ENCODE results near the gene KIAA1614. TPM values are rescaled to one million over a fixed set of nuclear protein-coding genes. Genes with fewer than 3 reads are reported as not detected.
"Not testable (repeated sequence)": the region's sequence is repeated elsewhere in the genome, so short reads cannot be mapped to it uniquely, and the experiment has no call there.

Gene KIAA1614
- total RNA-seq, 1 experiment from 2014 or later: 5.9 TPM

GRCh38 chr1:180961622-180962021, 48.9 kb downstream of the KIAA1614 start:
- Histone ChIP-seq H3K4me3 (no peak overlapping the region), H3K4me1 (replicated peaks) (no peaks in the 10 kb centered on the region), H3K27ac (no peak overlapping the region), H3K9me3 (replicated peaks) (no peaks in the 10 kb centered on the region), H3K36me3 (peaks cover 19% of the 10 kb centered on the region; the same call in 1 of the 2 replicates), H3K27me3 (replicated peaks) (no peaks in the 10 kb centered on the region)
- no peak for DNase-seq (ENCODE audit: low read depth in 1 of 2, low spot score in 2 of 2)

DNA sequence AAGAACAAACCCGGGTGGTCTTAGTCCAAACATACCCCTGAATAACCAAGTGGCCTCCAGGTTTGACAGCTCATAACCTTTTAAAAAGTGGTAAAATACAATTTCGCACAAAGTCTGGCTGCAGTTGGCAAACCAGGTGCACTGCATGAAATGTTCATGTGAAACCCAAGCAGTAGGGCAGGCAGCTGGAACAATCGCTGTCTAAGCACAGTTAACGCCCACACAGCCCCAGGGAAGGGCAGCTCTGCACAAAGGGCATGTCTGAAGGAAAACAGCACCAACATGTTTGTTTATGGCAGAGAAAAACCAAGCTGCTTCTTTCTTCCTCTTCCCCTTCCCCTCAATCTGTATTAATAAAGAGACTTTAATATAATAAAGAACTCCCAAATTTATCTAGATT, 49.5 kb downstream of the KIAA1614 start:
- no peaks in the 10 kb centered on the region for H3K4me1 ChIP-seq (replicated peaks)

DNA sequence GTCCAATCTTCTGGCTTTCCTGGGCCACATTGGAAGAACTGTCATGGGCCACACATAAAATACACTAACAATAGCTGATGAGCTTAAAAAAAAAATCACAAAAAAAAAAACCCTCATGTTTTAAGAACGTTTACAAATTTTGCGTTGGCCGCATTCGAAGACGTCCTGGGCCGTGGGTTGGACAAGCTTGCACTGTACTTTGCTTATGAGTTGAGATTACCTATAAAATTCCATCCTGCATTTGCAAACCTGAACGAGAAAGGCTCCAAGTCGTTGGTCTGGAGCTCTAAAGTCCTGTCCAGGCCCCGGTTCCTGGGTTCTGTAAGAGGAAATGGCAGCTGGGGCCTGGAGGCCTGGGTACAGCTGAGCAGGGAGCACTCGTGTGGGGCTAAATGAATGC, 51.4 kb downstream of the KIAA1614 start:
- Histone ChIP-seq H3K4me1 (replicated peaks) (no peaks in the 10 kb centered on the region), H3K27me3 (replicated peaks) (no peaks in the 10 kb centered on the region), H3K36me3 (peaks cover 22% of the 10 kb centered on the region; the same call in 1 of the 2 replicates), H3K27ac (no peak overlapping the region), H3K9me3 (replicated peaks) (no peaks in the 10 kb centered on the region), H3K4me3 (no peak overlapping the region)
- no peak for DNase-seq (ENCODE audit: low read depth in 1 of 2, low spot score in 2 of 2)

More for the DNA sequence above, 49.5 kb downstream of the KIAA1614 start:
- no peak overlapping the region for H3K4me3 ChIP-seq
- no peaks in the 10 kb centered on the region for H3K27me3 ChIP-seq (replicated peaks)
- H3K36me3 ChIP-seq: peaks cover 22% of the 10 kb centered on the region; the same call in 1 of the 2 replicates
- H3K9me3 ChIP-seq (replicated peaks): no peaks in the 10 kb centered on the region
- no peak overlapping the region for H3K27ac ChIP-seq
- DNase-seq (ENCODE audit: low read depth in 1 of 2, low spot score in 2 of 2): no peak

GRCh38 chr1:180964595-180964994, 51.9 kb downstream of the KIAA1614 start:
- no peak for DNase-seq (ENCODE audit: low read depth in 1 of 2, low spot score in 2 of 2)
- Histone ChIP-seq H3K27me3 (replicated peaks) (no peaks in the 10 kb centered on the region), H3K4me3 (no peak overlapping the region), H3K9me3 (replicated peaks) (no peaks in the 10 kb centered on the region), H3K36me3 (peaks cover 22% of the 10 kb centered on the region; the same call in 1 of the 2 replicates), H3K4me1 (replicated peaks) (no peaks in the 10 kb centered on the region), H3K27ac (no peak overlapping the region)

DNA sequence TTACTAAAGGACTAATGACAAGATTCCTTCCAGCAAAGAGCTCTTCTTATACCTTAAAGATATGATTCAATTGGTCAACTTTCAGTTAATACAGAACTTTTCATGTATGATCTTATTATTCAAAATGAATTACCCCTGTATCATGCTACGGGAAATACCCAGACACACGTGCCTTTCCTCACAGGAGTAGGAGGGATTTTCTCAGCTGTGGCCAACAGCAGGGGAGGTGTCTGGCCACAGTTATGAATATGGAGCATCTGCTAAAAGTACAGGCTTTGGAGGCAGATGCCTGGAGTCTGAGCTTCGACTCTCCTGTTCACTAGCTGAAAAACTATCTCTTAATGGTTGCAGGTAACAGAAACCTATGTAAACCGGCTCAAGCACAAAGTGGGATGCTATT, 53.6 kb downstream of the KIAA1614 start:
- H3K27ac ChIP-seq: no peak overlapping the region
- H3K4me1 ChIP-seq (replicated peaks): no peaks in the 10 kb centered on the region
- no peak for DNase-seq (ENCODE audit: low read depth in 1 of 2, low spot score in 2 of 2)
- no peaks in the 10 kb centered on the region for H3K9me3 ChIP-seq (replicated peaks)
- H3K4me3 ChIP-seq: no peak overlapping the region
- peaks cover 18% of the 10 kb centered on the region for H3K36me3 ChIP-seq
- H3K27me3 ChIP-seq (replicated peaks): no peaks in the 10 kb centered on the region

DNA sequence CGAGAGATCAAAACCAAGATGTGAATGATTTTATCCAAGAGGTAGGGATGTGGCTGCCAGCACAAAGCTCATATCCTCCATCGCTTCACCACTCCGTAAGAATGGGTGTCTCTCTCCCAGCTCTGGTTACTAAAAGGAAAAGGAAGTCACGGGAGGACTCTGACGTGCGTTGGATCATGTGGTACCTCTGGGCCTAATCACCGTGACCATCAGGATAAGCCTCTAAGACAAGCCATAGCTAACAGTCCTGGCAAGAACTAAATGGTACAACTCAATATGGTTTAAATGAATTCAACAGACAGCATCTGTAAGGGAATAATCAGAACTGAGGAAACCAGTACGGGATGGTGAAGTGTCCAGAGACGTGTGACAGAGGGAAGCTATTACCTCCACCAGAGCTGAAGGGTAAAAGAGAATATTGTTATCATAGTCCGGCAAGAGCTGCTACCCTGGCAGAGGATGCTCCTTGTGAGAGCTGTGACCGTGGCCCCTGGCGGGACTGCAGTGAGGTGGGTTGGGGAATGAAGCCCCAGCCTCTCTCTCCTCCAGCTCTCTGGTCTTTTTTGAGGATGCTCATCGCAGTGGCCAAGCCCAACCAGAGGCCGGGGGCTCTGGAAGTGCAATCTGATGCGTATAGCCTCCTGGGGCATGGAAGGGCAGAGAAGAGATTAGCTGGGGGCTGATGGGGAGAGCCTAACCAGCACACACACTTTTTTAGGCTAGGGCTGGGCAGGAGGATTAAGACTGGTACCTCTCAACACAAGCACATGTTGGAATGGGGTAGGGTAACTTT, 54.2 kb downstream of the KIAA1614 start:
- Histone ChIP-seq H3K9me3 (replicated peaks) (no peaks in the 10 kb centered on the region), H3K27ac (no peak overlapping the region), H3K27me3 (replicated peaks) (no peaks in the 10 kb centered on the region), H3K4me1 (replicated peaks) (no peaks in the 10 kb centered on the region), H3K36me3 (peaks cover 18% of the 10 kb centered on the region), H3K4me3 (no peak overlapping the region)
- no peak for DNase-seq (ENCODE audit: low read depth in 1 of 2, low spot score in 2 of 2)

DNA sequence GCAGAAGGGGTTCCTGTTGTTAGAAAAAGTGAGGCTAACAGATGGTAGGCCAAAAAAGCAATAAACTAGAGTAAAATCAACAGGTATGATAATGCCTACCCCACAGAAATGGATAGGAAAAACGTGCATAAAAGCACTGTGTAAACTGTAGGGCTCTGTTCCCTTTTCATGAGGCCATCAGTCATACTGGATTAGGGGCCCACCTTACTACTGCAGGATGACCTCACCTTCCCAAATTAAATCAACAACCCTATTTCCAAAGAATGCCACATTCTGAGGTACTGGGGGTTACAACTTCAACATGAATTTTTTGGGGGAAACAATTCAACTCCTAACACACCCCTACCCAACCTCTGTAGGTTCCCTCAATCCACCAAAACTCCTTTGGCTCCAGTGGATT, 54.9 kb downstream of the KIAA1614 start:
- peaks cover 23% of the 10 kb centered on the region for H3K36me3 ChIP-seq
- no peak overlapping the region for H3K27ac ChIP-seq
- no peak overlapping the region for H3K4me3 ChIP-seq
- no peaks in the 10 kb centered on the region for H3K27me3 ChIP-seq (replicated peaks)
- no peaks in the 10 kb centered on the region for H3K9me3 ChIP-seq (replicated peaks)
- no peaks in the 10 kb centered on the region for H3K4me1 ChIP-seq (replicated peaks)
- DNase-seq (ENCODE audit: low read depth in 1 of 2, low spot score in 2 of 2): no peak

DNA sequence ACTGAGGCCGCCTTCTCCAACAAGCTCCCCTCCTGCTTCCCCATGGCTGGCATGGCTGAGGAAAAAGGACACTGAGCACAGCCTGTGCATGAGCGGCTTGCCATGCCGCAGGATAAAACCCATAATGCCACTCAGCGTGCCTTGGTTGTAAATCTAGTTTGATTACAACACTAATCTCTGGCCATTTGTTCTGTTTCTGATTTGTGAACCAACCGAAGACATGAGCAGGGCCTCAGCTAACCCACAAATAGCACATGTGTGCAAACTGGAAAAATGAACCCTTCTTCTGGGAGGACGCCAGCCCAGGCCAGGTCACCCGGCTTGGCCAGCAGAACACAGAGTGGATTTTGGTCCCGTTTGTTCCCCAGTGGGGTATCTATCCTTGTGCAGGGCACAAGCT, 56.1 kb downstream of the KIAA1614 start:
- H3K27ac ChIP-seq; H3K4me3 ChIP-seq; H3K27me3 ChIP-seq (replicated peaks); DNase-seq (ENCODE audit: low read depth in 1 of 2, low spot score in 2 of 2); H3K4me1 ChIP-seq (replicated peaks); H3K9me3 ChIP-seq (replicated peaks): not testable (repeated sequence)
- H3K36me3 ChIP-seq: peaks cover 31% of the 10 kb centered on the region

DNA sequence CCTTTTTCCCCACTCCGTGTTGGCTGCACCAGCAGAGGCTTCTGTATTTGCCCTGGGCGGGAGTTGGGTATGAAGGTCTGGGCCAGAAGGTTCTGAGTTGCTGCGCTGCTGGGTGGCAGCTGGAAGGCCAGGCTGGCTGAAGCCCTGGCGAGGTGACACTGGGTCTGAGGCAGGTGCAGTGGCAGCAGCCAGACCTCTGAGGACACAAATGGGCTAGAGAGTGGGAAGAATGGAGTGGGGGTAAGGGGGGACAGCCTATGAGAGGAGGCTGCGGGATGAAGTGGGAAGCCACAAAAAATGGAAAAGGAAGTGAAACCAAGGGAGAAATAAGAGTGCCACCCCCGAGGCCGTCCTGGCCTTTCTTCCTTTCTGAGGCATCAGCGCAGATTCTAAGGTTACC, 56.7 kb downstream of the KIAA1614 start:
- Histone ChIP-seq H3K27me3 (replicated peaks) (no peaks in the 10 kb centered on the region), H3K4me3 (no peak overlapping the region), H3K4me1 (replicated peaks) (0 out of 2 replicates have a peak, but pooled peaks cover 7% of the 10 kb centered on the region), H3K36me3 (peaks cover 33% of the 10 kb centered on the region), H3K27ac (no peak overlapping the region), H3K9me3 (replicated peaks) (no peaks in the 10 kb centered on the region)
- DNase-seq (ENCODE audit: low read depth in 1 of 2, low spot score in 2 of 2): no peak

DNA sequence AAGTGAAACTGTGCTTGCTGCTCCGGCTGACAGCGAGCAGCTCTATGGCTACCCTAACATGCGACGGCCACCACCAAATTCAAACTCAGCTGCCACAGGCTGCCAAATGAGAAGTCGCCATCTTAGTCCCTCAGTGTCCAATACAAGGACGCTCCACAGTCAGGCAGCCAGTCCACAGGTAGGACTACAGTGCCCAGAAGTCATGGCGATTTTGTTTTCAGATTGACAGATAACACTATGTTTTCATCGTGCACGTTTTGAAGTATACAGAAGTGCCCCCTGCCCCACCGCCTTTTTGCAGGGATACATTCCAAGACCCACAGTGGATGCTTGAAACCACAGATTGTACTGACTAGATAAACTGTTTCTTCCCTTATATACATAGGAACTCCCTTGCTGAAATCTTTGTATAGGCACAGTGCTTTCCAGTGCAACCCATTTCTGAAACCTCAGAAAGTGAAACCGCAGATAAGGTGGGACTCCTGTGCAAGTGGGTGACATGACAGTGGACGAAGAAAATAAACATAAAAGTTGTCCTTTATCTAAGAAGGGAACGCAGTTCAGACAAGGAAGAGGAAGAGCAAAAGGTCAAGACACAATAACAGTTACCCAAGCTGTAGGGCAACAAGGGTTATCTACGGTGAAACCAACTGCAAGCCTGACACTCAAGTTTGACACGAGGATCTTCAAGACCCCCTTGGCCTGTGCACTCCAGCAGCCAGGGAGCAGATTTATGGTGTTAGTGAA, 57.8 kb downstream of the KIAA1614 start:
- Histone ChIP-seq H3K36me3 (peaks cover 33% of the 10 kb centered on the region), H3K9me3 (replicated peaks) (no peaks in the 10 kb centered on the region), H3K4me3 (no peak overlapping the region), H3K27ac (no peak overlapping the region), H3K27me3 (replicated peaks) (no peaks in the 10 kb centered on the region), H3K4me1 (replicated peaks) (0 out of 2 replicates have a peak, but pooled peaks cover 12% of the 10 kb centered on the region)
- no peak for DNase-seq (ENCODE audit: low read depth in 1 of 2, low spot score in 2 of 2)

DNA sequence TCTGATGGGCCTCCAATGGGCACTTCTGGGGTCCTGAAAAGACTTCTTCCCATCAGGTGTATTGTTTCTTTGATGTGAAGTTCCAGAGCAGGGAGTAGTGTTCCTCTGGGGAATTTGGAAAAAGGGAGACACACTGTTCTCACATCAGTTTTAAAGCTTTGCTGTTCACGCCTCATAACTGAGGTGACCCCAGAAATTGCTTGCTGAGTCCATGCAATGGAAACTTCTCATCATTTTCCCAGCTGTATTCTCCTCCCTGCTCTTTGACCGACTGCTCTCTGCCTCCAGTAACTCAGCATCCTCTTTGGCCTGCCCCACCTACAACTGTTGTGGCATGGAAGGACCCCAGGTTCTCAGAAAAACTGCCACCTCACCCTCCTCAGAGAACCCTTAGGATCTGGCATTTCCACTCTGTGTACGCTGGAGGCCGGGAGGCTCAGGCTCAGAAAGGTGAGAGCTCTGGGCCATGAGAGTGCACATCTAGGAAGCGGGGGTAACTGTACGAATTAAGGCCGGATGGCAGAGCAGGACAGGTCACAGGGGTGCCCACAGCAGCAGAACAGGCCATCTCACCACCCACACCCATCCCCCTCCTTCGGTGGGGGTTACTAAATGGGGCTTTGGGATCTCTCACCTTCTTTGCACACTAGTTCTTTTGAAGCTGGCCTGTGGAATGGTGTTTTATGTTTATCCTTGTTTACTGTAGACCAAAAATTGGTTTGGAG, 58.7 kb downstream of the KIAA1614 start:
- Histone ChIP-seq H3K9me3 (replicated peaks) (no peaks in the 10 kb centered on the region), H3K27ac (no peak overlapping the region), H3K4me1 (replicated peaks) (0 out of 2 replicates have a peak, but pooled peaks cover 12% of the 10 kb centered on the region), H3K36me3 (peaks cover 39% of the 10 kb centered on the region), H3K4me3 (no peak overlapping the region), H3K27me3 (replicated peaks) (no peaks in the 10 kb centered on the region)
- DNase-seq (ENCODE audit: low read depth in 1 of 2, low spot score in 2 of 2): no peak

DNA sequence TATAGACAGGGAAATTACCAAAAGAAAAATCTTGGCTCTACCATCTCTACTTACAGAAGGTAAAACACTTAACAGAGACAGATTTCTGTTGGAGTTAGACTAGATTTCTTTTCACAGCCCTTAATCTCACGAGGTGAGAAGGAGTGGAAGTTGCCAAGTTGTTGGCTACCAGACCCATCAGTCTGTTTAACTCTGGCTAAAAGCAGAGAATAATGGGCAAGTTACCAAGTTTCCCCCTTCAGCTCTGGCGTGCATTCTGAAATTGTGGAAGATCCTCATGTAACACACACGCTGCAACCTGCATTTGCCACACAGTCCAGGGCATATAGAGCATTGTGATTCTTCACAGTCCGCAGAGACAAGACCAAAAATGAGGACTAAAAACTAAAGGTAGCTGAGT, 60.7 kb downstream of the KIAA1614 start:
- no peak for DNase-seq (ENCODE audit: low read depth in 1 of 2, low spot score in 2 of 2)

GRCh38 chr1:180974236-180974635, 61.5 kb downstream of the KIAA1614 start:
- Histone ChIP-seq H3K9me3 (replicated peaks) (no peaks in the 10 kb centered on the region), H3K27me3 (replicated peaks) (no peaks in the 10 kb centered on the region), H3K36me3 (peaks cover 49% of the 10 kb centered on the region), H3K27ac (no peak overlapping the region), H3K4me3 (no peak overlapping the region), H3K4me1 (replicated peaks) (0 out of 2 replicates have a peak, but pooled peaks cover 12% of the 10 kb centered on the region)
- no peak for DNase-seq (ENCODE audit: low read depth in 1 of 2, low spot score in 2 of 2)

More for the DNA sequence above, 60.7 kb downstream of the KIAA1614 start:
- Histone ChIP-seq H3K9me3 (replicated peaks) (no peaks in the 10 kb centered on the region), H3K36me3 (peaks cover 49% of the 10 kb centered on the region), H3K27ac (no peak overlapping the region), H3K4me1 (replicated peaks) (0 out of 2 replicates have a peak, but pooled peaks cover 12% of the 10 kb centered on the region), H3K27me3 (replicated peaks) (no peaks in the 10 kb centered on the region), H3K4me3 (no peak overlapping the region)

Data from SJSA1 (cell line).